ENCODE results near the gene HOMER1.

The HOMER1 gene

GRCh38 chr5:79329453-79329852, 184.5 kb downstream of the HOMER1 start:
- no peak for DNase-seq (ENCODE audit: low read depth in 2 of 3, low spot score in 2 of 3)

Data from activated CD8-positive, alpha-beta memory T cell treated with anti-CD3 and anti-CD28 coated beads for 48 hours (primary cell).